Pancreas (tissue), 10 donors: ENCODE measurements around the gene PTPRM. TPM values are rescaled to one million over a fixed set of nuclear protein-coding genes. Genes with fewer than 3 reads are reported as not detected.

Experiments used
- ATAC-seq, 4 donors: fragments of 200-7000 bp; cut with Tn5 transposase; one replicate each; pipeline versions ENCODE4 v1.8.0 to v1.9.1; 2020; ENCODE audit warnings: mild to moderate bottlenecking in 4 of 4, moderate library complexity in 4 of 4
- DNase-seq, 6 donors: peaks; one replicate each; pipeline ENCODE4 v3.0.0-alpha.2; 2020
- FAIRE-seq: peaks from 2 replicates; lab custom pipeline; 2012; peaks lifted over from hg19 to GRCh38; lab: Jason Lieb, UNC
- H3K27ac ChIP-seq, 4 donors: fragments of 200-600 bp; sonication (generic); 1 replicate in 3 of 4; 2 replicates in 1 of 4; pipeline versions ENCODE4 v1.5.0 to v1.8.0; 2020
- H3K27me3 ChIP-seq, 4 donors: fragments of 200-600 bp; one replicate each; pipeline ENCODE4 v1.8.0; 2021
- H3K36me3 ChIP-seq, 3 donors: fragments of 200-600 bp; sonication (generic) in 1 of 3; one replicate each; pipeline versions ENCODE4 v1.5.0 to v1.8.0; 2020 to 2021
- H3K4me1 ChIP-seq, 3 donors: fragments of 200-600 bp; one replicate each; pipeline ENCODE4 v1.8.0; 2021
- H3K4me3 ChIP-seq, 4 donors: fragments of 200-600 bp; sonication (generic) in 2 of 4; one replicate each; pipeline versions ENCODE4 v1.5.0 to v1.8.0; 2020 to 2021
- H3K9me3 ChIP-seq, 4 donors: fragments of 200-600 bp; one replicate each; pipeline ENCODE4 v1.8.0; 2021
- CTCF ChIP-seq, 4 donors: fragments of 200-600 bp; sonication (generic) in 3 of 4; IDR thresholded peaks; one replicate each; pipeline versions ENCODE4 v1.5.0 to v1.8.0; 2021; ENCODE audit warnings: antibody characterized with exemption in 4 of 4
- WGBS, 2 donors: extraction: QIAGEN DNeasy Blood & Tissue Kit; methylation state at CpG; one replicate each; pipeline ENCODE4 v1.1.7; 2013; 5-methylcytosine and 5-hydroxymethylcytosine counted together
- intact Hi-C, 3 donors: fragments of 100-400 bp; cut with DNase I; formaldehyde crosslinking; loops; one replicate each; pipeline versions ENCODE4 v1.11.1 to v1.14.2; 2022
- polyA plus RNA-seq, 2 donors: library from polyadenylated mRNA; stranded (reverse); fragments of 200-250 nt; gene quantifications; one replicate each; pipeline ENCODE4 v1.2.3, GENCODE V29; 2013
- total RNA-seq, 6 donors: library from RNA; stranded (reverse); fragmentation: NEBNext Ultra II Directional in 4 of 6; extraction: Animal tissue kit (Norgen Biotek cat#: 25700) in 4 of 6; gene quantifications; one replicate each; pipeline versions ENCODE4 v1.2.1 to v1.2.4, GENCODE V29; 2021 to 2023
- donor health status: healthy with polysubstance abuse.
- donor health status: DM: no; HTN: no; CAD: no; lungs with moderate emphysema.
- donor health status: DM: no; HTN: no; CAD: no.
- donor health status: control.
- donor health status: control.
- donor health status: Bipolar disorder and iron deficiency.
- donor health status: DM: yes; HTN: yes; CAD: no.
- donor health status: DM: no; HTN: no; CAD: no.
- donor health status: DM: no; HTN: no; CAD: no.
- donor health status: DM: yes; HTN: yes; CAD: no.

Gene PTPRM
- total and polyA plus RNA-seq, 8 donors: 14.5 to 50.7 (median 19.7) TPM

GRCh38 chr18:8029061-8029460 lies 461.9 kb downstream of the PTPRM start:
- no peaks in the 10 kb centered on the region for H3K9me3 ChIP-seq
- no peak overlapping the region for H3K4me3 ChIP-seq
- FAIRE-seq (no peak), ATAC-seq (no peak), DNase-seq (peak in 2 of 6 donors; percentile 22 to 29)
- intact Hi-C loops: no loop called here
- no peaks in the 10 kb centered on the region for H3K4me1 ChIP-seq
- TF ChIP-seq CTCF (IDR thresholded peaks at IDR 0.05): no peak
- H3K36me3 ChIP-seq: no peaks in the 10 kb centered on the region
- no peaks in the 10 kb centered on the region for H3K27me3 ChIP-seq
- no peak overlapping the region for H3K27ac ChIP-seq

GRCh38 chr18:8029731-8030130 lies 462.6 kb downstream of the PTPRM start:
- Histone ChIP-seq H3K27ac (no peak overlapping the region), H3K4me1 (no peaks in the 10 kb centered on the region), H3K27me3 (no peaks in the 10 kb centered on the region), H3K4me3 (no peak overlapping the region), H3K36me3 (no peaks in the 10 kb centered on the region), H3K9me3 (no peaks in the 10 kb centered on the region)
- ATAC-seq (no peak), FAIRE-seq (no peak), DNase-seq (no peak)
- intact Hi-C loops: no loop called here
- WGBS, 2 donors: 99% methylated on average over 8 of the region's 8 CpGs
- TF ChIP-seq CTCF (IDR thresholded peaks at IDR 0.05): no peak

- no peak overlapping the region for H3K27ac ChIP-seq
- 96 to 99% methylated on average over 4 of the region's 4 CpGs for WGBS, 2 donors
- no peaks in the 10 kb centered on the region for H3K27me3 ChIP-seq
- intact Hi-C loops: no loop called here
- FAIRE-seq (no peak), ATAC-seq (no peak), DNase-seq (no peak)
- H3K4me1 ChIP-seq: no peaks in the 10 kb centered on the region
- H3K9me3 ChIP-seq: no peaks in the 10 kb centered on the region
- TF ChIP-seq CTCF (IDR thresholded peaks at IDR 0.05): no peak
- H3K4me3 ChIP-seq: no peak overlapping the region
- no peaks in the 10 kb centered on the region for H3K36me3 ChIP-seq
These were observed 463.1 kb downstream of the PTPRM start for GRCh38 chr18:8030201-8030600.

- FAIRE-seq: no peak
These were observed 464.4 kb downstream of the PTPRM start for GRCh38 chr18:8031496-8031895.

GRCh38 chr18:8034674-8035073 lies 467.6 kb downstream of the PTPRM start:
- TF ChIP-seq CTCF (IDR thresholded peaks at IDR 0.05): no peak
- DNase-seq: no peak
- Histone ChIP-seq H3K4me1 (no peaks in the 10 kb centered on the region), H3K9me3 (no peaks in the 10 kb centered on the region), H3K4me3 (no peak overlapping the region), H3K27ac (no peak overlapping the region), H3K27me3 (no peaks in the 10 kb centered on the region), H3K36me3 (no peaks in the 10 kb centered on the region)
- intact Hi-C loops: no loop called here
- 88 to 94% methylated on average over 1 of the region's 1 CpG for WGBS, 2 donors
- ATAC-seq: no peak
- no peak for FAIRE-seq

More at GRCh38 chr18:8031496-8031895, 464.4 kb downstream of the PTPRM start:
- no peaks in the 10 kb centered on the region for H3K9me3 ChIP-seq
- ATAC-seq (no peak), DNase-seq (no peak)
- H3K27ac ChIP-seq: no peak overlapping the region
- H3K4me3 ChIP-seq: no peak overlapping the region
- no peaks in the 10 kb centered on the region for H3K36me3 ChIP-seq
- no peak for TF ChIP-seq CTCF (IDR thresholded peaks at IDR 0.05)
- H3K27me3 ChIP-seq: no peaks in the 10 kb centered on the region
- H3K4me1 ChIP-seq: no peaks in the 10 kb centered on the region
- 60 to 62% methylated on average over 3 of the region's 3 CpGs for WGBS, 2 donors
- intact Hi-C loops: no loop called here
